BE2C (cell line): ENCODE results near the gene CKM.

Experiments used
- DNase-seq: peaks from one replicate; pipeline ENCODE4 v3.0.0-alpha.2; 2020
- H3K27me3 ChIP-seq: fragments of 250-450 bp; sonication (Bioruptor Pico); 2 replicates; pipeline ENCODE4 v1.5.1; 2020; ENCODE audit warnings: mild to moderate bottlenecking
- H3K36me3 ChIP-seq: fragments of 250-450 bp; sonication (Bioruptor Pico); 2 replicates; pipeline ENCODE4 v1.5.1; 2020; ENCODE audit warnings: mild to moderate bottlenecking
- H3K4me1 ChIP-seq: fragments of 250-450 bp; sonication (Bioruptor Pico); 2 replicates; pipeline ENCODE4 v1.5.1; 2020
- H3K4me3 ChIP-seq: 2 replicates; pipeline ENCODE4 v1.5.1; 2011; ENCODE audit warnings: low read depth, low read length
- H3K9me3 ChIP-seq: fragments of 250-450 bp; sonication (Bioruptor Pico); 2 replicates; pipeline ENCODE4 v1.5.1; 2020
- TF ChIP-seq, protein P1 (sequence below): IDR thresholded peaks from 2 replicates; pipeline ENCODE4 v1.5.1; 2012; ENCODE audit warnings: mild to moderate bottlenecking, low read depth, low read length

Gene CKM

GRCh38 chr19:45303269-45304060 lies 19.2 kb downstream of the CKM start:
- no peaks in the 10 kb centered on the region for H3K36me3 ChIP-seq
- no peaks in the 10 kb centered on the region for H3K27me3 ChIP-seq
- H3K4me1 ChIP-seq = peaks cover 4% of the 10 kb centered on the region; the same call in 1 of the 2 replicates
- TF ChIP-seq, protein P1, sequence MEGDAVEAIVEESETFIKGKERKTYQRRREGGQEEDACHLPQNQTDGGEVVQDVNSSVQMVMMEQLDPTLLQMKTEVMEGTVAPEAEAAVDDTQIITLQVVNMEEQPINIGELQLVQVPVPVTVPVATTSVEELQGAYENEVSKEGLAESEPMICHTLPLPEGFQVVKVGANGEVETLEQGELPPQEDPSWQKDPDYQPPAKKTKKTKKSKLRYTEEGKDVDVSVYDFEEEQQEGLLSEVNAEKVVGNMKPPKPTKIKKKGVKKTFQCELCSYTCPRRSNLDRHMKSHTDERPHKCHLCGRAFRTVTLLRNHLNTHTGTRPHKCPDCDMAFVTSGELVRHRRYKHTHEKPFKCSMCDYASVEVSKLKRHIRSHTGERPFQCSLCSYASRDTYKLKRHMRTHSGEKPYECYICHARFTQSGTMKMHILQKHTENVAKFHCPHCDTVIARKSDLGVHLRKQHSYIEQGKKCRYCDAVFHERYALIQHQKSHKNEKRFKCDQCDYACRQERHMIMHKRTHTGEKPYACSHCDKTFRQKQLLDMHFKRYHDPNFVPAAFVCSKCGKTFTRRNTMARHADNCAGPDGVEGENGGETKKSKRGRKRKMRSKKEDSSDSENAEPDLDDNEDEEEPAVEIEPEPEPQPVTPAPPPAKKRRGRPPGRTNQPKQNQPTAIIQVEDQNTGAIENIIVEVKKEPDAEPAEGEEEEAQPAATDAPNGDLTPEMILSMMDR = no peak
- no peak for DNase-seq
- H3K4me3 ChIP-seq = no peak overlapping the region
- no peaks in the 10 kb centered on the region for H3K9me3 ChIP-seq

- DNase-seq = no peak
- Histone ChIP-seq H3K4me3 (no peak overlapping the region), H3K4me1 (peaks cover 4% of the 10 kb centered on the region; the same call in 1 of the 2 replicates), H3K27me3 (no peaks in the 10 kb centered on the region), H3K36me3 (no peaks in the 10 kb centered on the region), H3K9me3 (no peaks in the 10 kb centered on the region)
- TF ChIP-seq, protein P1 = no peak
These were observed 20.3 kb downstream of the CKM start for GRCh38 chr19:45302416-45302815.

DNA sequence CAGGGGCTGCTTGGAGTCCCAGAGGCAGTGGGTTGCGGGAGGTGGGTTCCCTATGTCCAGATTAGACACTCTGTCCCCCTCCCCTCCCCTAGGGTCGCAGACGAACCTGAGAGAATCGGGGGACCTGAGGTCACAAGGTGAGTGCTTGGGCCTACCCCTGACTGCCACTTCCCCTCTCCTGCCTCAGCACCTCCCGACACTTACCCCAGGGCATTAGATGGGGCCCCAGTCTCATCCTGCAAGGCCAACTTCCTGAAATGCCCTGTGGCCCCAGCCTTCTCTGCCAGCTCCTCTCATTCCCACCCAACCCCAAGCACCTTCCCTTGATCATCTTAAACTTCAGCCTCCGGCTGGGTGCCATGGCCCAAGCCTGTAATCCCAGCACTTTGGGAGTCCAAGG lies 23.0 kb downstream of the CKM start:
- DNase-seq = no peak
- TF ChIP-seq, protein P1 = no peak
- Histone ChIP-seq H3K27me3 (no peaks in the 10 kb centered on the region), H3K4me1 (no peaks in the 10 kb centered on the region), H3K36me3 (no peaks in the 10 kb centered on the region), H3K4me3 (no peak overlapping the region), H3K9me3 (no peaks in the 10 kb centered on the region)

GRCh38 chr19:45298264-45298663 lies 24.4 kb downstream of the CKM start:
- DNase-seq = no peak

DNA sequence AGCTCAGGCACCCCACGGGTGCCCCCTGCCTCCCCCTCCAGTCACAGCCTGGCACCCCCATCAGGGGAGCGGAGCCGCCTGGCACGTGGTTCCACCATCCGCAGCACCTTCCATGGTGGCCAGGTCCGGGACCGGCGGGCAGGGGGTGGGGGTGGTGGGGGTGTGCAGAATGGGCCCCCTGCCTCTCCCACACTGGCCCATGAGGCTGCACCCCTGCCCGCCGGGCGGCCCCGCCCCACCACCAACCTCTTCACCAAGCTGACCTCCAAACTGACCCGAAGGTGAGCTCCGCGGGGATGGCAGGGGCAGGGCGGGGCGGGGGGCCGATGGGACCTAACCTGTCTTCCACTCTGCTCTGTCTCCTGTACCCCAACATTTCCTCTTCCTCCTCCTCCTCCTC lies 25.0 kb downstream of the CKM start:
- Histone ChIP-seq H3K9me3 (no peaks in the 10 kb centered on the region), H3K27me3 (no peaks in the 10 kb centered on the region; the same call in 1 of the 2 replicates), H3K4me1 (no peaks in the 10 kb centered on the region), H3K36me3 (no peaks in the 10 kb centered on the region), H3K4me3 (no peak overlapping the region)
- TF ChIP-seq, protein P1 = no peak
- DNase-seq = no peak

More at GRCh38 chr19:45298264-45298663, 24.4 kb downstream of the CKM start:
- Histone ChIP-seq H3K4me1 (no peaks in the 10 kb centered on the region), H3K4me3 (no peak overlapping the region), H3K27me3 (no peaks in the 10 kb centered on the region), H3K9me3 (no peaks in the 10 kb centered on the region), H3K36me3 (no peaks in the 10 kb centered on the region)
- TF ChIP-seq, protein P1 = no peak

- no peaks in the 10 kb centered on the region for H3K4me1 ChIP-seq
- no peak overlapping the region for H3K4me3 ChIP-seq
- H3K9me3 ChIP-seq = no peaks in the 10 kb centered on the region
- TF ChIP-seq, protein P1 = no peak
- H3K36me3 ChIP-seq = no peaks in the 10 kb centered on the region
- no peaks in the 10 kb centered on the region; the same call in 1 of the 2 replicates for H3K27me3 ChIP-seq
- no peak for DNase-seq
These were observed 26.3 kb downstream of the CKM start for GRCh38 chr19:45296355-45296754.
